Measurements from ENCODE around the gene SMPD3.

SMPD3 gene

DNA sequence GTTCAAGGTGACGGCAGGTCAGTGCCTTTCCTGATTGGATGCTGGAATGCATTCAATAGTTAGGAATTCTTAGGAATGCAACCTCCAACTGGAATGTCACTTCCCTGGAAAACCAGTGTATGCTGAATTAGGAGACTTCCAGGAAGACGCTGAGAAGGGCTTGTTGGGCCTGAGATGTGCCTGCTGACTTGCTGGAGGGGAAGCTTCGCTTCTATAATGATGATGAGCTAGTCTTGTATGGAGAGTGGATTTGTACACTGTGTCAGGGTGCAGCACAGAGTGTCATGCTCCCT, 45.6 kb downstream of the SMPD3 start:
- DNase-seq, result no peak

DNA sequence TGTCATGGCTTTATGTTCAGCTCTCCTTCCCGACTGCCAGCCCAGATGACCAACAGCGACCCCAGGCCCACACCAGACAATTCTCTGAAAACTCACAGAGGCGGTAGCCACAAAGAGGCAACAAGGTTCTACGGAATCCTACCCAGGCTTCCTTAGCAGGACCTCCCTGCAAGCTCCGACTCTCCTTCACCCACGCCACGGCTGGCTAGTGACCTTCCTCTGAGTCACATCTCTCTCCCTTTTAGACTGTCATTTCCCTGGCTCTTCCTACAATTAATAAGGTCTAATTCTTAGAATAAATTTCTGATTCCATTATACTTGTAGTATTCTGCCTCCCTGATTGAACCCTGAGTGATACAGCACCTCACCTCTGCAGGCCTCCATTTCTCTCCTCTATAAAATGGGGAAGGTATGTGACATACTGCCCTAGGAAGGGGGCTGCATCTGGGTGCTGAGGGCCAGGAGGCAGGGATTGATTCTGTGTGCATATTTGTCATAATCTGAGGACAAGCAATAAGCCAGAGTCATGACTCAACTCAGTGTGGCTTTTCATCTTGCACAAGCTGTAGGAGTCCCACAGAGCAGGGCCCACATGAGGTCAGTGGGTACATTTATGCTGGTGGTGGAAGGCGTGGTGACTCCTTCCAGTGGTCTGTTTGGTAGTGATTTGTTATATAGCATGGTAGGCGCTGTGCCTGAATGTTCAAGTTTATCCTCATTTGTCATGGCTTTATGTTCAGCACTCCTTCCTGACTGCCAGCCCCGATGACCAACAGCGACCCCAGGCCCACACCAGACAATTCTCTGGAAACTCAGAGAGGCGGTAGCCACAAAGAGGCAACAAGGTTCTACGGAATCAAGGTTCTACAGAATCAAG, 46.2 kb downstream of the SMPD3 start:
- DNase-seq, result no peak

DNA sequence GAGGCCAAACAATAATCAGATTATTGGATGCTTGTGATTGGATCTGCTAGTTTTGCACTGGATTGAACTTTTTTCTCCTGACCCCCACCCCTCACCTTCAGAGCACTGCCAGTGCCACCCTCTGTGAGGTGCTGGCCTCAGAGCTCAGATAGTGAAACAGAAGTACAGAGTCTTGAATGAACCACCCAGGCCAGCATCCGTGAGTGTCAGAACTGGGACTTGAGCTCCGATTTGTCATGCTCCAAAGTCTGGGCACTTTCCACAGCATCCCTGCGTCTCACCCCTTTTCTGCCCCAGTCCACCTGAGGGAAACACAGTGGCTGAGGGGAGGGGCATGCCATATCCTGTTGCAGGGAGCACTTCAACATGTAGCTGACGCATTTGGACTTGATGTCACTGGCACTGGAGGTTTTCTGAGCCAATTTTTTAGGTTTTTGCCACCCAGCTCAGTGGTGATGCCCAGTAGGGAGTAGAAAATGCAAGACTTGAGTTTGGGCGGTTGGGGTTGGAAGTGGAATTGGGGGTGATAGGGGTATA, 47.3 kb downstream of the SMPD3 start:
- no peak for DNase-seq

DNA sequence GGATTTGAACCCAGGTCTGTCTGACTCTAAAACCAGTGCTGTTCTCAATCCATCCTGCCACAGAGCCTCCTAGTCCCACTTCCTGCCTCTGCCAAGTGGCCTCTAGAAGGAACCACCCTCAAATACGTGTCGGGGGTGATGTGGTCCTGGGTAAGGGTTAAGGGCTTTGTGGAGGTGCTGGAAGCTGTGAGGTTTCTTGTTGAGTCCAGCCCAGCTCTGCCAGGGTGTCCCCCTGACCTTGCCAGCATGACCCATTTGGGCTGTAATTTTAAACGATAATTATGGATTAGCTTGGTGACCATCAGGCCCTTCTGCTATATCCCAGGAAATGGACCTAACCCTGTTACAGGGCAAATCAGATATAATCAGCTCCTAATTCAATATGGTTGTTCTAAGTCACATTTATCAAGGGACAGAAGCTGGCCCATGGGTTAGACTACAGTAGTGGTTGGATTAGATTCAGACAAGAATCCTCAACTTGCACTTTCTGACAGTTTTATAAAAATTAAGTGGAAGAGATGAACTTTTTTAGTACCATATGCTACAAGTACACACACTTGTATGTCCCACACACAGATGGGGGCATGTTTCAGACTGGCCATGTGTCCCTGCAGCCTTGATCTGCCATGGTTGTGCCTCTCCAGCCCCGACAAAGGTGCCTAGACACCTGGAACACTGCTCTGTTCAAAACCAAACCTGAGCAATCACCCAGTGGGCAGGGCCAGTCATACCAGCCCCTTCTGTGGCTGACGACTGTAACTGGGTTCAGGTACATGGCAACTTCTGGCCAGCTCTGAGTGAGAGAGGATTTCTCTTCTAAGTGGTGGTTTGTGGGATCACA, 48.0 kb downstream of the SMPD3 start:
- no peak for DNase-seq

DNA sequence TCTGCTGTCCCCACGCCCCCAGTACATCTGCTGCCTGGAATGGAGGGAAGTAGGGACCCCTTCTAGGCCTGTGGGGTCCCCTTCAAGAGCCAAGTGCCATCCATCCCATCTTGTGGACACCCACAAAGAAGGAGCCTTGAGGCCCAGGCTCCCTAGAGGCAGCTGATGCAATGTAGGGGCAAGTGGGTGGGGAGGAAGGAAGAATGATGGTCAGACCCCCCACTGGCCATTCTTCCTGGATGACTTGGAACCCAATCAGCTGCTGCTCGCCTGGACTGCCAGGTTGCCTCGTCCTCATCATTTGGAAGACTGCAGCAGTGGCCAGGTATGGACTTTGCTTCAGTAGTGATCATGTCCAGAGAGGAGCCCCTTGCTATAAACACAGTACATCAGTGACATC, 48.9 kb downstream of the SMPD3 start:
- no peak for DNase-seq

DNA sequence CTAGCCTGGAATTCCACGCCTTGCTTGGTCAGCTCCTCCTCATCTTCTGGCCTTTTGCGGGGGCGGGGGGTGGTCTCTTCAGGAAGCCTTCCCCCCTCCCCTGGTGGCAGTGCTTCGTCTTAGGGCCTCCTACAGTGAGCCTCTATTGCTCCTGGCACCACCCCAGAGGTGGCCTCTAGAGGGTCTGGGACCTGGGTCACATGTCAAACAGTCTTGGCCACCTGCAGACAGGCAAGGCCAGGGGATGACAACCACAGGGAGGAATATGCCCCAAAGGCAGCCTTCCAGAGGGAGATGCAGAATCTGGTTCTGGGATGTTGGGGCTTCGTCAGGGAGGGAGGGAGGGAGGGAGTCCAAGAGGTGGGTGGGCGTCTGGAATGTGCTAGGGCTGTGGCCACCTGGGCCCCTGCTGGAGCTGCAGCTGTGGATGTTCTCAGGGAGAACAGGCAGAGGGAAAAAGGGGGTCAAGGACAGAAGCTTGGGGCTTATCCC, 50.6 kb downstream of the SMPD3 start:
- DNase-seq, result no peak

DNA sequence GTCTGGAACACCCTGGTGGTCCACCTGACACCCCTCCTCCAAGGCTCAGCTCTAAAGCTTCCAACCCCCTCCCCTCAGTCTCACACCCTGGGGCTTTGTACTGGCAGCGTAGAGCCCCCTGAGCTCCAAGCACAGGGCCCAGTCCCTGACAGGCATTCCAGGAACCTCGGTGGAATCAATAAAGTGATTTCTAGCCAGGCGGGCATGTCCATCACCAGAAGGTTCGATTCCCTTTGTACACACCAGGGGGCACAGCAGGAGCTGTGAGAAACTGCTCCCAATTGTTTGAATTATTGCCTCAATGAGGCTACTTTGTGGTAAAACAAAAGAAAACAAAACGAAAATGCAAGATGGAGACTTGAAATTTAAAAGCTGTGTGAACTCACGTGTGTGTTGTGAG, 51.8 kb downstream of the SMPD3 start:
- no peak for DNase-seq

DNA sequence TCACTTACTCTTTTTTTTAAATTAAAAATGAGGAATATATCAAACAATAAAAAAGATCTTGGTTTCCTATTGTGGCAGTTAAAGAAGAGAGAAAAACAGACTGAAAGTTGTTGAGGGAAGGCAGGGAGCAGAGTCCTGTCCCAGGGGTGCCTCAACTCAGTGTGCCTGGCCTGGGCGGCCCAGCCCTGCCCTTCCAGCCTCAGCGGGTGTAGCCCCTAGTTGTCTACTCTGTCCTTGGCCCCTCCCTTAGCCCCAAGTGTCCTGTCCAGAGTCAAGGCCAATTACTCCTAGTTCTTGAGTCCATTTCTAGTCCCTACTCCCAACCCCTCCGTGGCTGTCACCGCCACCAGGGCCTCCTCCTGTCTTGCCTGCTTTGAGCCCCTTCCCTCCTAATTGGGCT, 52.5 kb downstream of the SMPD3 start:
- no peak for DNase-seq

DNA sequence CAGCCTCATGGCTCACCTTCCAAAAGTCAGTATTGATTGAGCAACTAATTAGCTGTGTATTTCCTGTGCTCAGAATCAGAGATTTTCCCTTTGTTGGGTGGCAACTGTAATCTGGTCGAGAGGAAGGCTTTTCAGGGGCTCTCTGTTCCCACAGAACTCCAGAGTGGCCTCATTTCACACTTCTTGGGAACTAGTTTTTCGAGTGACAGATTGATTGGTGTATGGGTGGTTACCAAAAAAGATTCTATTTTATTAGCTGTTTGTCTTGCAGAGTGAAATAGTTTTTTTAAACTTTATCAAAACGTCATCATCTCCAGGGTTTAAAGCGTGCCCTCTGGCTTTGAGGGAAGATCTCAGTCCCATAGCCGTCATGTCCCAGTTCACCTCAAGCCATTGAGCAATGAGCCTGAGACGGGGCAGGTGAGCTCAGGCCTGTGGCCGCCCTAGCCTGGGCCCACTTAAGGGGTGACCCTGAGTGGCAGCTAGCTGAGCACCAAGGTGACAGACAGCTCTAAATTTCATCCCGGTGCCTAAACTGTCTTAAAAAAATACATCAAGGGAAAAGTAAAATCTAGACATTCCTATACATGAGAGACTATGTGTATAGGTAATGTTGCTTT, 53.0 kb downstream of the SMPD3 start:
- DNase-seq, result no peak

DNA sequence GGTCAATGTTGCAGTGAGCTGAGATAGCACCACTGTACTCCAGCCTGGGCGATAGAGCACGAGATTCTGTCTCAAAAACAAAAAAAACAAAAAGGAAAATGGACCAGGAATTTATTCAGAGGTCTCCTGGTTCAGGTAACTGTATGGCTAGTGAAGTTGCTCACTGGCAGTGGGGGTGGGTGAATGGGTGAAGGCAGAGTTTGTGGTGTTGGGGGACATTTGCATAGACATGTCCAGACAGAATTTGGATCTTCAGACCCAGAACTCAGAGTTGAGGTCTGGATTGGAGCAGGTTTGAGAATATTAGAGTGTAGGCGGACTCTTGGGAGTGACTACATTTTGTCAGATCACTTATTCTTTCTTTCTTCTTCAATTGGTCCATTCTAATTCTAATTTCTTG, 55.0 kb downstream of the SMPD3 start:
- DNase-seq, result no peak

DNA sequence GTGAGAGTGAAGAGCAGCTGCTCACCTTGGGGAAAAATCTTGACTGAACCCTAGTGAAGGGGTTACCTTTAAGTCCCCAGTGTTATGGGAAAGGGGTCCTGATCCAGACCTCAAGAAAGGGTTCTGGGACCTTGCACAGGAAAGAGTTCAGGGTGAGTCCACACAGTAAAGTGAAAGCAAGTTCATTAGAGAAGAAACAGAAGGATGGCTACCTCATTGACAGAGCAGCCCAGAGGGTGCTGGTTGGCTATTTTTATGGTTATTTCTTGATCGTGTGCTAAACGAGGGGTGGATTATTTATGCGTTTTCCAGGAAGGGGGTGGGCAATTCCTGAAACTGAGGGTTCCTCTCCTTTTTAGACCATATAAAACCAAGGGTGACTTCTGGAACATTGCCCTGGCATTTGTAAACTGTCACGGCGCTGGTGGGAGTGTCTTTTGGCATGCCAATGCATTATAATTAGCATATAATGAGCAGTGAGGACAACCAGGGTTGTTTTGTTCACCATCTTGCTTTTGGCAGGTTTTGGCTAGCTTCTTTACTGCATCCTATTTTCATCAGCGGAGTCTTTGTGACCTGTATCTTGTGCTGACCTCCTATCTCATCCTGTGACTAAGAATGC, 58.4 kb downstream of the SMPD3 start:
- DNase-seq, result no peak

DNA sequence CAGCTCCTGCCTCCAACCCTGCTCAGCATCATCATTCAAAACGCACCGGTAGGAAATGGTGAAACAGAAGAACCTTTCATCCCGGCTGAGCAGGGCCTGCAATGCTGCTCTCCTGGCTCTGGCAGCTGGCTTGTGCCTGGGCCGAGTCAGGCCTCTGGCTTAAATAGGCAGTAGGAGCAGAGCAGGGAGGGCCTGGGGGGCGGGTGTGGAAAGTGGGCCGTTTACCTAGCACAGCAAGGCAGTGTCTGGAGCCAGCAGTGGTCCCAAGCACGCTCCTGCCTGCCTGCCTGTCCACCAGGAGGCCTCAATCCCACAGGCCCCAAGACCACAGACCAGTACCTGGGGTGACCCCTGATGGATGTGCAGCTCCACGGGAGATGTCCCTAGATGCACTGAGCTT, 59.3 kb downstream of the SMPD3 start:
- no peak for DNase-seq

DNA sequence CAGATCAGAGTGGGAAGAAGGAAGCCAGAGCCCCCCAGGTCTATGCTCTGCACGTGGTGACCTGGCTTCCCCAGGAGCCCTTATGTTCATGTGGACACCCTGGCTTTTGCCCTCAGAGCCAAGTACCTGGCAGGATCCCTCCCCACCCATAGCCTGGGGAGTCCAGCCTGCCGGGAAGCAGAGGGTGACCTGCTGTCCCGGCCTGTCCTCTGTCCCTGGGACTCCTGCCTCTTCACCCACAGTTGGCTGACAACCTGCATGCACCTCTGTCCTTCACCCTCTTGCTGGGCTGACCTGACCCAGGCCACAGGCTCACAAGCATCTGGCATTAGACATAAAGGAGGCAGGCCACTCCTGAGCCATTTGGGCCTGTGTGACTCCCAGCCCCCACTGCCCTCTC, 60.2 kb downstream of the SMPD3 start:
- no peak for DNase-seq

DNA sequence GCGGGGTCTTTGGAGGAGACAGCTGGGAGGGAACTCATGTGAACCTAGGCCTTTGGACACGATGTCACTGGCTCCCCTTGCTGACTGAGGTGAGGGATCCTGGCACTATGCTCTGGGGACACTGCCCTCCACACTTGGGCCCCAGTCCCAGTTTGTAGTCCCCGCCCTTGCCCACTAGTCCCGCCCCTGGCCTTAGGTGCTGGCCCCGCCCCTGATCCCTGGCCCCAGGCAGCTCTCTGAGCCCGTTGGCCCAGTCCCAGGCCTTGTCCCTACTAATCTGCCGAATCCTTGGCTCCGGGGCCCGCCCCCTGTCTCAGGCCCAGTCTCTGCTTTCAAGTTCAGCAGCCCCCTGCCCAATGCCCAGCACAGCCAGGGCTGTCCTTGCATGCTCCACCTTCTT, 61.0 kb downstream of the SMPD3 start:
- DNase-seq, result no peak

DNA sequence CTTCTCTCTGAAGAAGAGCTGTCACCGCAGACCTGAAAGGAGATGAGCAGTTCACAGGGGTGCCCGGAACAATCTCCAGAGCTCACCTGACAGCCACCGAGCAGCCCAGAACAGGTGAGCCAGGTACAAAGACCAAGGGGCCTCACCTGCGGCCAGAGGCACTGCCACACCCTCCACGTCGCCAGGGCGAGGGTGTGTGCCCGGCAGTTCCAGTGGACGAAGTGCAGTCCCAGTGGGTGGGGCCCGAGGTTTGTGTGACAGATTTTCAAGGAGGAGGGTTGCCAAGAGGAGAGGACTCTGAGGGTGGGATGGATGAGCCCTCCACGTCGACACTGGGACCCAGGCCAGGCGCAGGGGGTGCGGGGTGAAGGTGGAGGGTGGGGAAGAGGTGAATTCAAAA, 61.7 kb downstream of the SMPD3 start:
- no peak for DNase-seq

DNA sequence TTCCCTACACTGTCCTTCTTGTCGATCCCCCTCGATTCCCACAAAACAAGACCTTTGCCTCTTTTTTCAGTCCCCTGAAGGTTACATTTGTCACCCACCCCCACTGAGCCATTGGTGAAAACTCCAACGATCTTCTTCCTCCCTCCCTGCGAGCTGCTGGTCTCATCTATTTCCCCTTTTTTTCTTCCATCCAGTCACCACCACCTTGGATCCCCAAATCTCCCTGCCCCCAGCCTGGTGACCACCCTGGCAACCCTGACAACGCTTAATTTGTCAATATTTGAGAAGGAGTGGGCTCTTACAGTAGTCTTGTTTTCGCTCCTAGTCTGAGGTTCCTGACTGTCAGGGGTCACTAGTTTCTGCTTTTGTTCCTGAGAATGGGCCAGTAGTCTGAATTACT, 62.9 kb downstream of the SMPD3 start:
- DNase-seq, result no peak

DNA sequence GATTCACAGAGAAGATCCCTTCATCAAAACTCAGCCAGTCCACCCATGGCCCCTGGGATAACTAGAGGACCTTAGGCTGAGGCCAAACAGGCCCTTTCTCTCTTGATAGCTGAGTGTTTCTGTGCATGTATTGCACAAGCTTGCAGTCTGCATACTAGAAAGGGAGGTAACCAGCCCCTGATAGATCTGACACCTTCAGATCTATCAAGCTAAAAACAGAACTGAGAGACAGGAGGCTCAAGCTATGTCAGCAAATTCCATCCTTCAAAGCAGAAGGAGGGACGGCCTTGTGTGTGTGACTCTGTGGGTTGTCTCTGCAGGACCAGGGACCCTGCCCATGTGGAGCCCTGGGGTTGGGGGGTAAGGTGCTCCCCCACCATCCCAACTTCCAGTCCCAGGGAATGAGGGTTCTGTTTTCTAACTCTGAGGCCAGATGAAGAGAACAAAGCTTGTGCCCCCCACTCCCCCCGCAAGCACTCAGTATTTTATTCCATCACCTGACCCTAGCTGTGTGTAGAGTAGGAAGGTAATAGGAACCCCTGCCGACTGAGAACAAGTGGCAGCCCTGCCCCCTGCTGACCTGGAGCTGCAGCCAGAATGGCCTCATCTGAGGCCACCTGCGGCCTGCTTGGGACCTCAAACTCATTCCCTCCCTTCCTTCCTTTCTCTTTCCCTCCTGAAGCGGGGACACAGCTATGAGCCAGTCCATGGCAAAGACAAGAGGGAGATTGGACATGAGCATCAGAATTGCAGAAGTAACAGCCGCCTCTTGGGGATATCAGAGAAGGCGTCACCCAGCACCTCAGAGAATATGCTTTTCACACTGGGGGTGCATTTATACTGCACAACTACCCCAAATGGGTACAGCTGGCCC, 63.8 kb downstream of the SMPD3 start:
- DNase-seq, result peak in 1 of 2 experiments; percentile 56

DNA sequence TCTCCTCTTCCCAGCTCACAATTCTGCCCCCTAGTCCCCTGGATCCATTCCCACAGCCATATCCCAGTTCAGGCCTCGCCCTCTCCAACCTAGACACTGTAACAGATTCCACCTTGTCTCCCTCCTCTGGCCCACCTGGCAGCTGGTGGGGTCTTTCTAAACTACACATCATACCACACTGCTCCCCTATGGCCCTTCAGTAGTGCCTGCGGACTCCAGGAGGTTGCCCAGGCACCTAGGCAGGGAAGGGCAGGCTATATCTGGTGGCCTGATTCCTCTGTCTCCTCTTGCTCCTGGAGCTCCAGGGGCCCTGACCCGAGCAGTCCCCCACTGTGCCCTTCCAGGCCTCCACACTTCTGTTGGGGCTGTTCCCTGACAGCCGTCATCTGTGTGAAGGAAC, 64.5 kb downstream of the SMPD3 start:
- no peak for DNase-seq

DNA sequence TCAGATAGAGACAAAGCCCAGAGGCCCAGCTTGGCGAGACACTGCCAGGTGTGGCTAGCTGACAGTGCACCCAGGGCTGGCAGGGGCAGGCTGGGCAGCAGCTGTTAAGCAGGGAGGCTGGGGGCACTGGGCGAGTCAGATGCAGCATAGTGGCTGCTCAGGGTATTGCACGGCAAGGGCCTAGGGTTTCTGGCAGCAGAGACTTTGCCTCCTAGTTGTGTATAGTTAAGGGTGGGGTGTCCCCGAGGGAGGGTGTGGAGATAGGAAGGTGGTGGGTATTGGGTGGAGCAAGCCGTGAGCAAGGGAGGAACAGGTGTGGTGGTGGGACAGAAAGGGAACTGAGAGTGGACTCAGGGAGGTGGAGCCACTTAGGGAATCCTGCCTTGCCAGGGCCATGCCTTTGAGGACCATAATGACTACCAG, 66.0 kb downstream of the SMPD3 start:
- DNase-seq, result no peak

DNA sequence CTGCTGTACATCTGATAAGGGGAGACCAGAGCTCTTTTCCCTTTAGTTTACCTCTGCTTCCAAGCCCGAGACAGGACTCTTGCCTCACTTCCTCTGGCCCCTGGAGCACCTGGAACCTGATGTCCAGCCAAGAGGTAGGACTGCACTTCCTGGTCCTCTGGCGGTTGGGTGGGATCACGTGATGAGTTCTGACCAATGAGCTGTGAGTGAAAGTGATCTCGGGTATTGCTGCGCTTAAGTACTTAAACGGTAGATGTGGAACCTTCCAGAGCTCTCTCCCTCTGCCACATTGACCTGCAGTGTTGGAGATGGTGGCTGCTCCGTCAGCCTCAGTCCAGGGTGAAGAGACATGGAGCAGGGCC, 67.0 kb downstream of the SMPD3 start:
- no peak for DNase-seq

DNA sequence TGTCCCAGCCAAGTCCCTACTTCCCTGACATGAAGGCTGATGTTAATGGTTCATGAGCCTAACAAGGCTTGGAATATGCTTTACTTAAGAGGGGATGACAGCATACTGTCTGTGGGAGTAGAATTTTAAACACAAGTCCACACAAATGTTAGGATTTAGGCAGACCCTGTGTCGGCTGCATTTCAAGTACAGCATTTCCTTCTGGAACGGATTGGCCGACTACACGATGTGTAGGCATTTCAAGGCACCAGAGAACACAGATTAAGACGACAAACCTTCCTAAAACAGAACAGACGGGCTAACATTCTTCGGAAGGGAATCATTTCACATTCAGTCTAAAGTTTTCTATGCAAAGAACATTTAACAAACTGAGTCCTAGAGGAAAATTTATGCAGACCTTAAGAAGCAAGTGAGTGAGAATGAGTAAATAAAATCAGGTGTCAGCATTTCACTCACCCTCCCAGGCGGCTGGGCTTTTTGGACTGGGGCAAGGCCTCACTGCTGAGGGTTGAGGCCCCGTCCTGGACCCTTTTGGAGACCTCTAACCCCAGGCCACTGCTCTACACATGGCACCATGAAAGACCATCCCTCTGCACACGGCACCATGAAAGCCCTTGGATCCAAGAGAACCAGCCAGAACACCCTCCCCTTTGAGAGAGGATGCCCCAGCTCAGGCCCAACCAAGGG, 67.5 kb downstream of the SMPD3 start:
- no peak for DNase-seq

DNA sequence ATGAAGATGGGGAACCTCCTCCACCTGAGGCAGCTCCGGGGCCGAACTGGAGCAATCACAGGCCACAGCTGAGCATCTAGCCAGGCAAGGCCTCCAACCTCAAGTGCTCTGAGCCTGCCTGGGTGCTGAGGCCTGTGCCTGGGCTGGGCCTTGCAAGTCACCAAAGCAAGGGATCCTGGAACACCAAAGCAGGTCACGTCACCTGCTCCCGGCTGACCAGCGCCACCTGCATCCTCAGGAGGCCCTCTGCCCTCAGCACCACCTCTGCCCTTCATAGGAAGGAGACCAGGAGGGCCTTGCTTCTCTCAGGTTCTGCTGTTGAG, 68.0 kb downstream of the SMPD3 start:
- no peak for DNase-seq

Data from NCI-H2081 (cell line).